HepG2 (cell line): ENCODE measurements around the gene TAF6. TPM values are rescaled to one million over a fixed set of nuclear protein-coding genes. Genes with fewer than 3 reads are reported as not detected.
A peak's percentile ranks its signal among the peaks of the same experiment; 100 is the strongest.

ENCODE experiments used
- ADNP ChIP-seq: sonication (generic); formaldehyde crosslinking; IDR thresholded peaks from 2 replicates; pipeline ENCODE4 v1.4.0; 2020; ENCODE audit warnings: missing genetic modification reagents
- ARHGAP35 ChIP-seq: sonication (generic); formaldehyde crosslinking; IDR thresholded peaks from 2 replicates; pipeline ENCODE4 v1.9.0; 2022; ENCODE audit warnings: mild to moderate bottlenecking, inconsistent platforms, moderate library complexity, missing genetic modification reagents, borderline replicate concordance
- ARID2 ChIP-seq: sonication (generic); formaldehyde crosslinking; IDR thresholded peaks from 2 replicates; pipeline ENCODE4 v1.8.1; 2022; ENCODE audit warnings: mild to moderate bottlenecking, missing genetic modification reagents, borderline replicate concordance
- BORCS8-MEF2B ChIP-seq: sonication (generic); formaldehyde crosslinking; IDR thresholded peaks from 2 replicates; pipeline ENCODE4 v1.8.0; 2022; ENCODE audit warnings: mild to moderate bottlenecking, missing genetic modification reagents
- CEBPG ChIP-seq: IDR thresholded peaks from 2 replicates; pipeline ENCODE4 v1.6.1; 2016
- GLMP ChIP-seq: sonication (generic); formaldehyde crosslinking; IDR thresholded peaks from 2 replicates; pipeline ENCODE4 v1.9.0; 2021; ENCODE audit warnings: missing genetic modification reagents, mild to moderate bottlenecking, borderline replicate concordance
- HNRNPK ChIP-seq: fragments of 200-400 bp; formaldehyde crosslinking; IDR thresholded peaks from 2 replicates; pipeline ENCODE4 v1.6.1; 2018; ENCODE audit warnings: low read length, low read depth, moderate library complexity, mild to moderate bottlenecking; ENCODE audit not compliant: poor library complexity, severe bottlenecking
- KAT8 ChIP-seq: IDR thresholded peaks from 2 replicates; pipeline ENCODE4 v1.6.1; 2016; ENCODE audit warnings: missing genetic modification reagents, missing compliant biosample characterization
- MZF1 ChIP-seq: sonication (generic); formaldehyde crosslinking; IDR thresholded peaks from 2 replicates; pipeline ENCODE4 v1.8.1; 2023; ENCODE audit warnings: mild to moderate bottlenecking, missing genetic modification reagents, borderline replicate concordance
- NFKB2 ChIP-seq: sonication (generic); formaldehyde crosslinking; IDR thresholded peaks from 2 replicates; pipeline ENCODE4 v1.4.0; 2020; ENCODE audit warnings: missing genetic modification reagents, borderline replicate concordance
- POGK ChIP-seq: sonication (generic); formaldehyde crosslinking; conservative IDR thresholded peaks from 2 replicates; pipeline ENCODE4 v1.8.0; 2022; ENCODE audit warnings: mild to moderate bottlenecking, moderate library complexity, missing genetic modification reagents
- RXRA ChIP-seq: sonication (generic); formaldehyde crosslinking; IDR thresholded peaks from 2 replicates; pipeline ENCODE4 v1.5.1; 2020; ENCODE audit warnings: missing genetic modification reagents
- SMARCE1 ChIP-seq: fragments of 450-650 bp; IDR thresholded peaks from 2 replicates; pipeline ENCODE4 v1.6.1; 2017; ENCODE audit warnings: borderline replicate concordance
- SMC3 ChIP-seq: IDR thresholded peaks from 2 replicates; pipeline ENCODE4 v1.6.1; 2011; ENCODE audit warnings: low read length, improper control_type of control experiment
- TCF7L2 ChIP-seq: IDR thresholded peaks from 2 replicates; pipeline ENCODE4 v1.6.1; 2011; ENCODE audit warnings: mild to moderate bottlenecking, low read depth, low read length, moderate library complexity
- ZFP1 ChIP-seq: IDR thresholded peaks from 2 replicates; pipeline ENCODE4 v1.6.1; 2016
- ZFY ChIP-seq: sonication (generic); formaldehyde crosslinking; IDR thresholded peaks from 2 replicates; pipeline ENCODE4 v1.4.0; 2020; ENCODE audit warnings: missing genetic modification reagents
- ZFYVE20 ChIP-seq: sonication (generic); formaldehyde crosslinking; IDR thresholded peaks from 2 replicates; pipeline ENCODE4 v1.8.0; 2023; ENCODE audit warnings: low read depth, mild to moderate bottlenecking, moderate library complexity, missing genetic modification reagents, borderline replicate concordance
- ZNF260 ChIP-seq: sonication (generic); formaldehyde crosslinking; IDR thresholded peaks from 2 replicates; pipeline ENCODE4 v1.4.0; 2020; ENCODE audit warnings: missing genetic modification reagents, low read depth, mild to moderate bottlenecking, borderline replicate concordance
- ZNF282 ChIP-seq: fragments of 450-650 bp; IDR thresholded peaks from 2 replicates; pipeline ENCODE4 v1.6.1; 2018; ENCODE audit not compliant: partially characterized antibody
- ZNF30 ChIP-seq: sonication (generic); formaldehyde crosslinking; IDR thresholded peaks from 2 replicates; pipeline ENCODE4 v1.5.0; 2020; ENCODE audit warnings: mild to moderate bottlenecking, missing genetic modification reagents
- ZNF33B ChIP-seq: sonication (generic); formaldehyde crosslinking; IDR thresholded peaks from 2 replicates; pipeline ENCODE4 v1.5.1; 2020; ENCODE audit warnings: mild to moderate bottlenecking, missing genetic modification reagents
- ZNF382 ChIP-seq: sonication (generic); formaldehyde crosslinking; IDR thresholded peaks from 2 replicates; pipeline ENCODE4 v1.5.0; 2020; ENCODE audit warnings: missing genetic modification reagents, mild to moderate bottlenecking, borderline replicate concordance
- ZNF441 ChIP-seq: sonication (generic); formaldehyde crosslinking; IDR thresholded peaks from 2 replicates; pipeline ENCODE4 v1.7.0; 2021; ENCODE audit warnings: missing genetic modification reagents, borderline replicate concordance
- ZNF501 ChIP-seq: sonication (generic); formaldehyde crosslinking; IDR thresholded peaks from 2 replicates; pipeline ENCODE4 v1.5.1; 2020; ENCODE audit warnings: mild to moderate bottlenecking, moderate library complexity, missing genetic modification reagents
- ZNF558 ChIP-seq: sonication (generic); formaldehyde crosslinking; IDR thresholded peaks from 2 replicates; pipeline ENCODE4 v1.9.0; 2022; ENCODE audit warnings: mild to moderate bottlenecking, missing genetic modification reagents, borderline replicate concordance
- ZNF577 ChIP-seq: sonication (generic); formaldehyde crosslinking; IDR thresholded peaks from 2 replicates; pipeline ENCODE4 v1.4.0; 2020; ENCODE audit warnings: mild to moderate bottlenecking, low read depth, missing genetic modification reagents, borderline replicate concordance
- ZNF615 ChIP-seq: sonication (generic); formaldehyde crosslinking; IDR thresholded peaks from 2 replicates; pipeline ENCODE4 v1.5.0; 2020; ENCODE audit warnings: mild to moderate bottlenecking, missing genetic modification reagents, borderline replicate concordance
- ZNF761 ChIP-seq: sonication (generic); formaldehyde crosslinking; conservative IDR thresholded peaks from 2 replicates; pipeline ENCODE4 v1.4.0; 2020; ENCODE audit warnings: mild to moderate bottlenecking, missing genetic modification reagents
- polyA plus RNA-seq, 8 experiments: library from polyadenylated mRNA; depleted of rRNA in 3 of 8; stranded (reverse) in 7 of 8; unstranded in 1 of 8; fragments of >200 nt; fragmentation: Illumina TruSeq in 4 of 8; extraction: Trizol in 4 of 8; gene quantifications; 2 replicates each; pipeline versions ENCODE4 v1.2.1 to v1.2.3, GENCODE V29; 2011 to 2016; ENCODE audit warnings: low read depth in 4 of 8, missing spikeins in 1 of 8, mixed read lengths in 1 of 8; ENCODE audit not compliant: insufficient read depth in 1 of 8
- total RNA-seq, 5 experiments: library from RNA; depleted of rRNA; stranded (reverse); fragments of >200 nt; fragmentation: Illumina TruSeq; extraction: Trizol; gene quantifications; 2 replicates each; pipeline ENCODE4 v1.2.3, GENCODE V29; 2016; ENCODE audit warnings: low read depth in 1 of 5

TAF6 gene
- total and polyA plus RNA-seq, 2 of the 13 experiments (the other 11 are each of a cell fraction or from before 2014, with no cell fraction given), result 12.9 to 18.8 TPM

GRCh38 chr7:100119072-100119969 is at the start of gene TAF6, which contains the start of gene CNPY4 (continued):
- TF ChIP-seq ZNF558 (CRISPR knock-in tag) (no peak), ZNF260 (CRISPR knock-in tag) (no peak), ZNF33B (CRISPR knock-in tag) (no peak), ZNF282 (no peak), SMC3 (no peak), ZNF501 (CRISPR knock-in tag) (peak; percentile 84), BORCS8-MEF2B (CRISPR knock-in tag) (peak; percentile 77; the same call in 1 of the 2 replicates), SMARCE1 (no peak), ZNF382 (no peak), KAT8 (CRISPR knock-in tag) (peak; percentile 79), HNRNPK (no peak), CEBPG (CRISPR knock-in tag) (no peak), MZF1 (CRISPR knock-in tag) (no peak), ZNF441 (CRISPR knock-in tag) (peak; percentile 100), ZNF577 (no peak; the same call in 1 of the 2 replicates), TCF7L2 (no peak), GLMP (CRISPR knock-in tag) (no peak), ADNP (no peak), ZFP1 (CRISPR knock-in tag) (no peak), POGK (0 out of 2 replicates have a peak, but pooled peaks have one; percentile 2), ZFYVE20 (CRISPR knock-in tag) (no peak), ZFY (CRISPR knock-in tag) (no peak), RXRA (CRISPR knock-in tag) (0 out of 2 replicates have a peak, but pooled peaks have one; percentile 59), ZNF30 (CRISPR knock-in tag) (no peak), ZNF615 (CRISPR knock-in tag) (no peak), ZNF761 (CRISPR knock-in tag) (no peak), ARHGAP35 (CRISPR knock-in tag) (no peak; the same call in 1 of the 2 replicates), NFKB2 (CRISPR knock-in tag) (peak; percentile 89), ARID2 (CRISPR knock-in tag) (no peak)
